HL-60 (cell line): ENCODE results near the gene ZNF24.
A peak's percentile ranks its signal among the peaks of the same experiment; 100 is the strongest.

Experiments used
- DNase-seq, 2 experiments: peaks; one replicate each; pipeline ENCODE4 v3.0.0-alpha.2; 2010 to 2020; ENCODE audit warnings: low read depth in 1 of 2, low spot score in 1 of 2
- H3K27ac ChIP-seq: fragments of 250-450 bp; sonication (Bioruptor Pico); replicated peaks from 2 replicates; pipeline ENCODE4 v1.5.1; 2020; ENCODE audit warnings: mild to moderate bottlenecking, moderate library complexity
- H3K27me3 ChIP-seq: fragments of 250-450 bp; sonication (Bioruptor Pico); 2 replicates; pipeline ENCODE4 v1.5.1; 2021; ENCODE audit warnings: mild to moderate bottlenecking, moderate library complexity; ENCODE audit not compliant: insufficient read depth, poor library complexity, severe bottlenecking
- H3K4me3 ChIP-seq: replicated peaks from 2 replicates; pipeline ENCODE4 v1.5.1; 2011; ENCODE audit warnings: mild to moderate bottlenecking, control low read depth, low read length; ENCODE audit not compliant: insufficient read depth
- CTCF ChIP-seq: IDR thresholded peaks from one replicate; pipeline ENCODE4 v1.5.1; 2011; ENCODE audit warnings: low read length, control low read depth, inconsistent platforms; ENCODE audit not compliant: insufficient read depth
- GABPA ChIP-seq: IDR thresholded peaks from 2 replicates; pipeline ENCODE4 v1.6.1; 2012; ENCODE audit warnings: low read depth
- POLR2AphosphoS5 ChIP-seq: IDR thresholded peaks from 2 replicates; pipeline ENCODE4 v1.6.1; 2012; ENCODE audit warnings: low read depth
- REST ChIP-seq: IDR thresholded peaks from 2 replicates; pipeline ENCODE4 v1.6.1; 2012; ENCODE audit warnings: low read depth; ENCODE audit not compliant: insufficient replicate concordance
- SPI1 ChIP-seq: IDR thresholded peaks from 2 replicates; pipeline ENCODE4 v1.6.1; 2012; ENCODE audit warnings: low read depth, mild to moderate bottlenecking, borderline replicate concordance

Gene ZNF24

GRCh38 chr18:35337286-35337685, 6.9 kb downstream of the ZNF24 start:
- Histone ChIP-seq H3K4me3 (no peak overlapping the region), H3K27me3 (no peaks in the 10 kb centered on the region), H3K27ac (no peak overlapping the region)
- no peak for TF ChIP-seq REST
- no peak for DNase-seq

DNA sequence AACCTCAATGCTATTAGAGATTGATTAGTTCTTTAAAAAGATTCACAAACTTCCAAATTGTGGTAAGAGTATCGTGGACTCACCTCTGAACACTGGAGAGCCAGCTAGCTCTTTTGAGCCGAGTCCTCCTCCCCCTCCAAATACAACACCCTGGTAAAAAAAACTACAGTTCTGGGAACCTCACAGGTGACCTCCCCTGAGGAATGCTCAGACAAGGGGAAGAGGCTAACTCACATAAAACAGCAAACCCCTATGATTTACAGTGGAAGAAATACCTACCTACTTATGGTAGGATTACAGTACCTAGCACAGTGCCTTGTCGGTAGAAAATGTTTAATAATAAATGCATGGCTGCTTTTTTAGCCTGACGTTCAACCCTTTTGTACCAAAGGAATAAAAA, 8.4 kb downstream of the ZNF24 start:
- Histone ChIP-seq H3K4me3 (no peak overlapping the region), H3K27me3 (no peaks in the 10 kb centered on the region), H3K27ac (no peak overlapping the region)
- no peak for TF ChIP-seq REST
- 0 out of 2 replicates have a peak, but pooled peaks have one; percentile 11 for TF ChIP-seq POLR2AphosphoS5
- DNase-seq = no peak

- H3K4me3 ChIP-seq = no peak overlapping the region
- H3K27ac ChIP-seq = no peak overlapping the region
- H3K27me3 ChIP-seq = no peaks in the 10 kb centered on the region
- DNase-seq = no peak
- TF ChIP-seq SPI1 (no peak), POLR2AphosphoS5 (no peak), CTCF (no peak)
Observed at GRCh38 chr18:35334821-35335220, 9.4 kb downstream of the ZNF24 start.

- Histone ChIP-seq H3K27me3 (no peaks in the 10 kb centered on the region), H3K27ac (no peak overlapping the region), H3K4me3 (no peak overlapping the region)
- no peak for DNase-seq
- no peak for TF ChIP-seq SPI1
- no peak for TF ChIP-seq REST
- no peak; the same call in 1 of the 2 replicates for TF ChIP-seq POLR2AphosphoS5
- no peak for TF ChIP-seq CTCF
- no peak for TF ChIP-seq GABPA
Observed at GRCh38 chr18:35334212-35334611, 10.0 kb downstream of the ZNF24 start.
